Spleen (tissue), 7 donors: Measurements from ENCODE around the gene VRK1.

ENCODE experiments used
- CTCF ChIP-seq, 11 experiments: fragments of 200-600 bp in 7 of 11; fragments of 450-650 bp in 4 of 11; sonication (generic) in 4 of 11; IDR thresholded peaks in 8 of 11; conservative IDR thresholded peaks in 3 of 11; 1 replicate in 7 of 11; 2 replicates in 4 of 11; pipeline versions ENCODE4 v1.4.0 to v1.8.0; 2016 to 2021; ENCODE audit warnings: antibody characterized with exemption in 11 of 11, inconsistent platforms in 4 of 11, mild to moderate bottlenecking in 1 of 11
- POLR2A ChIP-seq, 3 donors: fragments of 450-650 bp; IDR thresholded peaks; one replicate each; pipeline ENCODE4 v1.5.1; 2017; ENCODE audit warnings: antibody characterized with exemption in 3 of 3, mild to moderate bottlenecking in 1 of 3
- POLR2AphosphoS5 ChIP-seq, 3 donors: sonication (generic); formaldehyde crosslinking; IDR thresholded peaks; one replicate each; pipeline ENCODE4 v1.5.1; 2017; ENCODE audit warnings: antibody characterized with exemption in 3 of 3
- donor health status: DM: no; HTN: no; CAD: no; lungs with moderate emphysema.
- donor health status: DM: no; HTN: no; CAD: no.
- donor health status: DM: no; HTN: no; CAD: no.

GRCh38 chr14:96903444-96904023 is 106.4 kb downstream of the VRK1 start:
- no peak for TF ChIP-seq CTCF (IDR thresholded peaks at IDR 0.05 in 8 of 11, conservative IDR thresholded peaks at IDR 0.05 in 3 of 11)
- no peak for TF ChIP-seq POLR2A (IDR thresholded peaks at IDR 0.05)
- no peak for TF ChIP-seq POLR2AphosphoS5 (IDR thresholded peaks at IDR 0.05)
